ENCODE results near the gene SPATS2L.

- TF ChIP-seq EP300 (IDR thresholded peaks at IDR 0.05) (no peak), CTCF (IDR thresholded peaks at IDR 0.05) (no peak), POLR2A (IDR thresholded peaks at IDR 0.05) (no peak)
Observed at GRCh38 chr2:200319548-200320337, 13.2 kb downstream of the SPATS2L start.

Data from ovary (tissue), 3 donors.